Effector CD4-positive, alpha-beta T cell (primary cell): ENCODE data around the gene RACGAP1.
"Not testable (repeated sequence)": the region's sequence is repeated elsewhere in the genome, so short reads cannot be mapped to it uniquely, and the experiment has no call there.

Source experiments
- DNase-seq: peaks from one replicate; pipeline ENCODE4 v3.0.0-alpha.2; 2020

Gene RACGAP1

GRCh38 chr12:50024805-50025186 lies 498 bp downstream of the RACGAP1 start:
- no peak for DNase-seq

GRCh38 chr12:50024227-50024626 lies 1.1 kb downstream of the RACGAP1 start:
- no peak for DNase-seq

DNA sequence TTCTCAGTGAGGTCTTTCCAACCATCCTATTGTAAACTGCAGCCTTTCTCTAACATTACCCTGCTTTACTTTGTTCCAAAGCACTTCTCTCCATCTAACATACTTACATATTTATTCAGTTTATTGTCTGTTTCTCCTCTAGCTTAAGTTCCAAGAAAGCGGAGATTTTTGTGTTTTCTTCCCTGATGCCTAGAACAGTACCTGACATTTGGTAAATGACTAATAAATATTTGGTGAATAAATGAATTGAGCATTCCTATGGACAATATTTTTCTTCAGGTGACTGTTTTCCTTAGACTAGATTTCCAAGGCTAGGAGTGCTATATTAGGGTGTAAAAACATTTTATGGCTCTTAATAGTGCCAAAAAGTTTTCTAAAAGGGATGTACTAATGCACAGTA lies 2.4 kb downstream of the RACGAP1 start:
- no peak for DNase-seq

GRCh38 chr12:50021031-50021430 lies 4.3 kb downstream of the RACGAP1 start:
- no peak for DNase-seq

- no peak for DNase-seq
These were observed 5.8 kb downstream of the RACGAP1 start for GRCh38 chr12:50019524-50019923.

DNA sequence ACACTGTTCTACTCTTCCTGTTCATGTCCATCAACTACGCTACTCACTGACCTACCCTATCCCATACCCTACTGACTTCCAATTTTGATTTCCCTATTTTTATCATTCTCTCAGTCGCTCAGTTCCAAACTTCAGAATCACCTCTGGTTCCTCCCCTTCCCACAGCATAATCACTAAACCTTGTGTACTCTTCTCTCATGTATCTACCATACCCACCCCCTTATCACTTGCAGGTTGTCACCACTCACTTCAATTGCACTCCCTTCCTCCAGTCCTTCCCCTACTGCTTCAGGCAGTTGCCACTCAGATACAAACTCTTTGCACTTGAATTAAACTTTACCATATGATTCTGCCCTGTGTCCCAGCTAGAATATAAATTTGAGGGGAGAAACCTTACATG lies 6.3 kb downstream of the RACGAP1 start:
- no peak for DNase-seq

DNA sequence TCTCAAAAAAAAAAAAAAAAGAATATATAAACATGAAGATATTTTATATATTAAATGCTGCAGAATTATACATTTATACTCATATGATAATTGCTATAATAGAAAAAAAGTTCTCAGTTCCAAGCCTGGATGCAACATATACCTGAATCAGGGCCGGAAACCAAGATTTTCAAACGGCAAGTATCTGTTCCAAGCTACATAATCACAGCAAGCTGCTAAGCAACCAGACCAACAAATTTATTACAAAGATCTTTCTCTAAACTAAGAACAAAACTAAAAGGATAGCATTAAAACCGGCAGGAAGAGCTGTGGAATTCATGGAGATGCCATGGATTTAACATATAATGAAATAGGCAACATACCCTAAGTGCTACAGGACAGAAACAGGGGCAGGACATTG lies 7.1 kb downstream of the RACGAP1 start:
- no peak for DNase-seq

DNA sequence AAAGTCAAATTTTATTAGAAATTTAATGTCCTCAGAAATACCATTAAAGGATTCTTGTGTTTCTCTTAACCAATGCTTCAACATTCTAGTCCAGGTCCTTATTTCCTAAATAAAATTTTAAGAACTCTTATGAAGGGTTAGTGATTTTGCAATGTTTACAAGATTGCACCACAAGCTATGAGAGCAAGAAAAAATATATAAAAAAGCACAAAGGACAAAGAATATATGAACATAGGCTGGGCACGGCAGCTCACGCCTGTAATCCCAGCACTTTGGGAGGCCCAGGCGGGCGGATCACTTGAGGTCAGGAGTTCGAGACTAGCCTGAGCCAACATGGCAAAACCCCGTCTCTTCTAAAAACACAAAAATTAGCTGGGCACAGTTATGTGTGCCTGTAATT lies 7.7 kb downstream of the RACGAP1 start:
- DNase-seq: no peak

DNA sequence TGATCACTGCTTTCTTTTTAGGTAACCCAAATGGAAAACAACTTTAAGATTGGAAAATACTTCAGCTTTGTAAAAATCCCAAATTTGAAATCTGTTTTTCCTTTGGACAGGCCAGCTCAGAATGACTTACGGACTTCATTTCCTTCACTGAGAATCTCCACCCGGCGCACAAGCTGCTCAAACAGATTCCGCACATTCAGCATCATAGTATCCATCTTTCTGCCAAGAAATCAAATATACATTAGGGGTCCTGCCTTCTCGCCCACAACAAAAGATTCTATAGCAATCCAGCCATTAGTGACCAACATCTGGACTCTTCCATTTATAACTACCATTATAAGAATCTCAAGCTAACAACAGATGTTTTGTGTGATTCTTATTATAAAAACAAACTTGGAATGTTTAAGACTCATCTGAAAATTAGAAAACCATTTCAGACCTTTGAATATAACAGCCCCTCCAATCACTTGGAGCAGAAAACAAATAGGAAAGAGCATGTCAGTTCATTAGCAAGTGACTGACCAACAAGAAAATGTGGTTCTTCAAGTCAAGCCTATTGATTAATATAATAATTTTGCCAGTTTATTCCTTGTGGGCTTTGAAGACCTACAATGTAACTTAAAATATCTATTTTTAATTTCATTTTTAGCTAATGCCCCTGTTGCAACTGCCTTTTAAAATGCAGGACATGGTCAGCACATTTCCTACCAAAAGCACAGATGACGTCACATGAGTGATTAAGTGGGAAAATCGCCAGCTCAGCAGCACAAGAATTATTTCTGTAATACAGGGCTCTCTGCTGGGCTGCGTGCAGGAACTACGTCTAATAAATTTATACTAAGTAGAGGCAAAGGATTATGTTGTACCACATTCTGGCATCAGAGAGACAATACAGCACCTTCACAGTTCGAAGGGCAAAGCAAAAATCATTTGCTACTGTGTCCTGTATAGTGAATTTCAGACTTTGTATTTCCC lies 8.5 kb downstream of the RACGAP1 start:
- DNase-seq: no peak

- no peak for DNase-seq
These were observed 11.0 kb downstream of the RACGAP1 start for GRCh38 chr12:50014342-50014741.

DNA sequence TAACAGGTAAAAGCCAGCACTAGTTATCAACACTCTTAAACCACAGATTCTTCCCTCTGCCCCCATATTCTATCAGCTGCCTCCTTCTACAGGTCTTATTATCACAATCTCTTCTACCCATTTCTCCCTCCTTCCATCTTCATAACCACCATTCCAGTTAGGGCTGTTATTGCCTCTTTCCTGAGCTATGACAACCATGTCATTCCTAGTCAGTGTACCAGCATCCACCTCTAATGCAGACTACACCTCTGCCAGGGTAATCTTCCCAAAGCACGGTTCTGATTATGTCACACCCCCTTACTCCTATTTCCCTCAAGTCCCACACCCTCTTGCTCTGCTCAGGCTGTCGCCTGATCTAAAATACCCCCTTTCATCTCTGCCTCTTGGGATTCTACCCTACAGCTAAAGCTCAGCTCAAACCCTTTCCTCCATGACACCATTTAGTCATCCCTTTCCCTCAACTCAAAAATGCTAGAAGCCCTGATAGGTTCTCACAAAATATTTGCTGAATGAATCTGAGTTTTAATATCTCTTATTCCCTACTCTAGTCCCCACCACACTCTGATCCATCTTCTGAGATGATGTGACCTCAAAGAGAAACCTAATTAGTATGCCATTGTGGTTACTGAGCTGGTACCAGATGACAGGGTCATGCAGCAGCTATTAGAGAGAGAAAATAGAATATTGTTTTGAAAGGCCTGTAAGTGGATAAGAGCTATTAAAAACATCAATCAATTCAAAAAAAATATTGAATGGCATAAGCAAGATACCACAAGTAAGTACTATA lies 11.7 kb downstream of the RACGAP1 start:
- DNase-seq: no peak

DNA sequence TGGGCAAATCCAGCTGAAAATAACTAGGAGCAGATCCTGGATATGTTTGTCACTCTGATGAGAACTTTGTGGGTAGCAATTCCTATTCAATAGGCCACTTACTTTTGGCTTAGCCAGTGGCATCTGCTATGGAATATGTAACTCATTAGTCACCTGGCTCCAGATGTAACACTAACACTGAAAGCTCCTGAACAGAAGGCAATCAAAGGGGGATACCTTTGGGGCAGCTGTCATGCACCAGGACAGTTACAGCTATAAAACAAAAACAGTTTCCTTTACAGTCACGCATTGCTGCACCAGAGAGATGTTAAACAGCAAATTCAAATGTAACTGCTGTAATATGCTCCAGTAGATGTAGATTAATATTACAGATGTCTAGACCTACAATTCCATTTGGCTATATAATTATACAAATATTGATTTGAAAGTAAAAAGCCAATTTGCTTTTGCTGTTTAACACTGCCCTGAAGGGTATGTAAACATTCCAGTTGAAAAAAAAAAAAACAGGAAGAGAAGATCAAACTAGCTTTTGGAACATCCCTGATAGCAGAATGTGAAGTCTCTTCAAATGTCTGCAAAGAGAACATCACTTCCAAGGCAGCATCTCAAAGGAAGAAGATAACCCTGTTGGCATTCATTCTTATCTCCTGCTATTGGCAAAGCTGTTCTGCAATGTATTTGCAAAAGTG lies 18.4 kb downstream of the RACGAP1 start:
- no peak for DNase-seq

GRCh38 chr12:50006280-50006679 lies 19.0 kb downstream of the RACGAP1 start:
- no peak for DNase-seq

DNA sequence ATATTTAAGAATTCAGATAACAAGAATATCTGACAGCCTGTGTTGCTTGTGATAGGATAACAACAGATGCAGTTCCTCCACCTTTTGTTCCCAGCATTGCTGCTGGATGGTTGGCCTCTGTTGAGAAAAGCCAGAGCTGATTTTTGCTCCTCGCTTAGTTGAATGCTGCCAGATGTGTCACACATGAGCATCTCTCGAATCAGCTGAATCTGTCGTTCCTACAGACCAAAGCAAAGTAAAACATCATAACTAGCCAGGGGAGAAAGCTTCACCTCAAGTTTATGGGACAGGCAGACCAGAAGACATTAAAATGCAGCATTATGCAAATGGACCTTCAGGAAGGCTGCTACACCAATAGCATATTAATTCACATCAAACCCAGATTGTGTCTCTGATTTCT lies 20.1 kb downstream of the RACGAP1 start:
- DNase-seq: no peak

DNA sequence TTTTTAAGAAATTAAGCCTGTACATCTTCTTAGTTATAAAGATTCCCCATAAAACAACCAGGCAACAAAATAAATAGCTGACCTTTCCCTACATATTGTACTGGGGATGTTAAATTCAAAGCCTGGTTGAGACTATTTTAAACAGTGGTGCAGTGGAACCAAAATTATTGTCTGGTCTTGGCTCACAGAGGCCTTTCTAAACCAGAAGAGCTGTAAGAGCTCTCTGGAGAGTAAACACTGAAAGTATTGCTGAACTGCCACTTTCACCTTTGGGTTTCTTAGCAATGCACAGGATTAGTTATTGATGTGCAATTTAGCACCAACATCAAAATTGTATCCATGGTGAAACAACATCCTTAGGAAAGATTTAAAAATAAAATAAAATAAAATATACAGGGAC lies 20.6 kb downstream of the RACGAP1 start:
- no peak for DNase-seq

GRCh38 chr12:50003595-50003994 lies 21.7 kb downstream of the RACGAP1 start:
- DNase-seq: no peak

DNA sequence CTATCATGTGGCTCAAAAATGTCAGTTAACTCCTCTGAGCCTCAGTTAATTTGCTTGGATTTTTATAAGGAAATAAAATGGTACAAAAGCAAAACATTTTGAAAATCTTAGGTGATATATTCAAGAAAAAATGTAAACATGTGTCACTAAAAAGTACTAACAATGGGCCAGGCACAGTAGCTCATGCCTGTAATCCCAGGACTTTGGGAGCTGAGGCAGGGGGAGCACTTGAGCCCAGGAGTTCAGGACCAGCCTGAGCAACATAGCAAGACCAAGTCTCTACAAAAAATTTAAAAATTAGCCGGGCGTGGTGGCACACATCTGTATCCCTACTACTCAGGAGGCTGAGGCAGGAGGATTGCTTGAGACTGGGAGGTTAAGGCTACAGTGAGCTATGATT lies 26.8 kb downstream of the RACGAP1 start:
- DNase-seq: no peak

DNA sequence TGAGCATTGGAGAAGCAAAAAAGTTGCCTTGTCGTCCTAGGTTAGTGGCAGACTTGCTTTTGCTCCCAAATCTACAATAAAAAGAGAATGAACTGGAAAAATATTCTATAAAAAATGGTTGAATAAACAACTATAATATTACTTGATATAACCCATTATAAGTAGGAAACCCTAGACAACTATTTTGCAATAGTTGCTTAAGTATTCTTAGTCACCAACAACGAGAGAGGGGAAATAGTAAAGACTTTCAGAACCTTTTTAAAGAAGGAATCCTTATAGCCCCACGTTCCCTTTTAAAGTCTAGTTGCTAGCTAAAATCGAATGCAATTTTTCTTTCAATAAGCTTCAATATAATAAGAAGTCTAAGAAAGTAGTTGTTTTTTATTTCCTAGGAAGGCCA lies 35.0 kb downstream of the RACGAP1 start:
- no peak for DNase-seq

- not testable (repeated sequence) for DNase-seq
These were observed 35.9 kb downstream of the RACGAP1 start for GRCh38 chr12:49989400-49989799.

- DNase-seq: no peak
These were observed 37.5 kb downstream of the RACGAP1 start for GRCh38 chr12:49987625-49988303.

DNA sequence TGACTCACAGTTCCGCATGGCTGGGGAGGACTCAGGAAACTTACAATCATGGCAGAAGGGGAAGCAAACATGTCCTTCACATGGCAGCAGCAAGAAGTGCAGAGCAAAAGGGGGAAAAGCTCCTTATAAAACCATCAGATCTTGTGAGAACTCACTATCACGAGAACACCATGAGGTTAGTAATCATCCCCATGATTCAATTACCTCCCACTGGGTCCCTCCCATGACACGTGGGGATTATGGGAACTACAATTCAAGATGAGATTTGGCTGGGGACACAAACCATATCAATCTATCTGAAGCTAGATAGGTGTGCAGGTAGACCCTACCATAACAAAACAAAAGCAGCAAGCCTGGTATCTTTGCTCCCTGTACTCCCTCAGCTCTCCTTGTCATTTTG lies 38.8 kb downstream of the RACGAP1 start:
- DNase-seq: not testable (repeated sequence)

DNA sequence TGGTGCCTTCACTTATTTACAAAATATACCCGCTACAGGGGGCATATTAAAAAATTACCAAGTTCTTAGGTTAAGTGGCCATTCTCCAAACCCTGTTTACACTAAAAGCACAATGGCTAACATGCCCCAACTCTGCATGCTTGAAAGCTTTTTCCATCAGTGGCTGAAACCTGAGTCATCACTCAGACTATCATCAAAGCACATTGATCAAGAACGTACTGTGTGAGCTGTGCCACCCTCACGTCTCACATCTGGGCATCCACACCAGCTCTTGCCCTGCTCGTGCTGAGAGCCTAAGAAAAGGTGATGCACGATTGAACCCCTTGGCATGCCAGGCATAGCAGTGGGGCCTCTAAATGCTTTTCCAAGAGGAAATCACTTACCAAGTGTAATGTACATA lies 39.3 kb downstream of the RACGAP1 start:
- DNase-seq: no peak
